Subcutaneous adipose tissue (tissue), 4 donors: ENCODE data around the gene DLL4. TPM values are rescaled to one million over a fixed set of nuclear protein-coding genes. Genes with fewer than 3 reads are reported as not detected.

ENCODE experiments used
- total RNA-seq, 4 donors: library from RNA; depleted of rRNA; stranded (reverse); fragments of >200 nt; gene quantifications; one replicate each; pipeline ENCODE4 v1.1.0, GENCODE V29; 2016
- TF ChIP-seq, protein P1 (sequence below): fragments of 450-650 bp; IDR thresholded peaks from one replicate; pipeline ENCODE4 v1.5.1; 2016; ENCODE audit warnings: low read depth, mild to moderate bottlenecking, control low read depth, antibody characterized with exemption, moderate library complexity

Gene DLL4
- total RNA-seq, 4 donors from 2014 or later, result 2.9 to 36.2 (median 9.8) TPM

DNA sequence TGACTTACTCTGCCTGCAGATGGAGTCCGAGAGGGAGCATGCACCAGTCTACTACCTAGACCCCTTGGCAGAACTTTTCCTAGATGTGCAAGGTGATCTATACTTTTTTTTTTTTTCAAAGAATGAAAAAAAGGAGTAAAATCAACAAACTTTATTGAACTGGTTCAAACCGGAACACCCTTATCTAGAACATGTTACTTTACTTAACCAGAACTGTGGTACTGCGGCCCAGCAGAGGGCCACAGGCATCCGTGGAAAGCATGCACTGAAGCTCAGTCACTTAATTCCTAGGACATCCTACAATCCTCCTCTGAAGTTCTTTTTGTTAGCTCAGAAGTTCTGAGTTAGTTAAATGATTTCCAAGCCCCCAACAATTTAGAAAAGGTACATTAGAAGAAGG is 45.7 kb downstream of the DLL4 start:
- TF ChIP-seq, protein P1, sequence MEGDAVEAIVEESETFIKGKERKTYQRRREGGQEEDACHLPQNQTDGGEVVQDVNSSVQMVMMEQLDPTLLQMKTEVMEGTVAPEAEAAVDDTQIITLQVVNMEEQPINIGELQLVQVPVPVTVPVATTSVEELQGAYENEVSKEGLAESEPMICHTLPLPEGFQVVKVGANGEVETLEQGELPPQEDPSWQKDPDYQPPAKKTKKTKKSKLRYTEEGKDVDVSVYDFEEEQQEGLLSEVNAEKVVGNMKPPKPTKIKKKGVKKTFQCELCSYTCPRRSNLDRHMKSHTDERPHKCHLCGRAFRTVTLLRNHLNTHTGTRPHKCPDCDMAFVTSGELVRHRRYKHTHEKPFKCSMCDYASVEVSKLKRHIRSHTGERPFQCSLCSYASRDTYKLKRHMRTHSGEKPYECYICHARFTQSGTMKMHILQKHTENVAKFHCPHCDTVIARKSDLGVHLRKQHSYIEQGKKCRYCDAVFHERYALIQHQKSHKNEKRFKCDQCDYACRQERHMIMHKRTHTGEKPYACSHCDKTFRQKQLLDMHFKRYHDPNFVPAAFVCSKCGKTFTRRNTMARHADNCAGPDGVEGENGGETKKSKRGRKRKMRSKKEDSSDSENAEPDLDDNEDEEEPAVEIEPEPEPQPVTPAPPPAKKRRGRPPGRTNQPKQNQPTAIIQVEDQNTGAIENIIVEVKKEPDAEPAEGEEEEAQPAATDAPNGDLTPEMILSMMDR, result no peak

GRCh38 chr15:40976819-40977218 is 47.7 kb downstream of the DLL4 start:
- TF ChIP-seq, protein P1, result no peak

GRCh38 chr15:40978141-40978540 is 49.0 kb downstream of the DLL4 start:
- TF ChIP-seq, protein P1, result no peak

- TF ChIP-seq, protein P1, result no peak
Observed at GRCh38 chr15:40978562-40978961, 49.4 kb downstream of the DLL4 start.

- TF ChIP-seq, protein P1, result no peak
Observed at GRCh38 chr15:40981186-40981585, 52.0 kb downstream of the DLL4 start.

DNA sequence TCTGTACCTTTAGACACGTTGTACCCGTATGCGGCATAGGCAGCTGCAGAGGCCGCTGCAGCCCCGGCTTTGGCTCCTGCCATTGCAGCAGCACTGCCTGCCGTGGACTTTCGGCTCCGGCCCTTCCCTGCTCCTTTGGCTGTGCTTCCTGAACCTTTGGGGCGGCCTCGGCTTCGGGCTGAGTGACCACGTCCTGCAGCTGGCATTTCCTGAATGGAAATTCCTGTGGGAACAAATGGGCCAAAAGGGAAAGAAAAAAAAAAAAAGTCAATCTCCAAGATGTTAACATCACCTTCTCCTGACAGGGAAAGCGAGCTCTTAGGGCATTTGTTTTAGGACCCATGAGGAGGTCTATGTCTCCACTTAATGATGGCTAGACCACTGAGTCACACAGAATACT is 53.7 kb downstream of the DLL4 start:
- TF ChIP-seq, protein P1, result no peak

DNA sequence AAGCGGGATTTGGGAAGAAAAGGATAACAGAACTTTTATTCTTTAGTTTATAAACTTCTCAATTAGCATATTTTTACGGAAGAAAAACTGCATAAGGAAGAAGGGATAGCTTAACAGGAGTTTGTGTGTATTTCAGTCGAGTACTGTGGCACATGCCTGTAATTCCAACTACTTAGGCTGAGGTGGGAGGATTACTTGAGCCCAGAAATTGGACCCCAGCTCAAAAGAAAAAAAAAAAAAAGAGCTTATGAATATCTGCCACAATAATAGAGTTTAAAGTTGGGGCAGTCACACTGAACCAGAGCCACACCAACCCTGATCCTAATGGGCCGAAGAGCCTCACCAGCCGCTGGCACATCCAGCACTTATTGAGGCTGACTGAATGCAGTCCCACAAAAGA is 55.3 kb downstream of the DLL4 start:
- TF ChIP-seq, protein P1, result no peak

DNA sequence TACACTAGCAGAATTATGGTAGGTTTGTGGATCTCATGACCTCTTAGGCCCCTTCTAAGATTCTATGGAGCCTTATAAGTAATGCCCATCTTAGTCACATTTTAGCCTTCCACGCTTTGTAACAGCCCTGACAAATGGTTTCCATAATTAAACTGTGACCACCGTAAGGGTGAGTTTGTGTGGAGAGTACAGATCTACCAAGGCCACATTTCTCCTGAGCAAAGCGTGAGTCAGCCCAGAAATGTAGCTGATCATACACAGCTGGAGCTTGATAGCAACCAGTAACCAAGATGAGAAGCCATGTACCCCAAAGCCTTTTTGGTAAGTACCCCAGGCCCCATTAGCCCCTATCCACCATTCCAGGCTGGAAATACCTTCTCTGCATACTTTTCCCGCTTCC is 55.8 kb downstream of the DLL4 start:
- TF ChIP-seq, protein P1, result no peak
